HEK293T (cell line): ENCODE data around the gene ARL4D.
"Not testable (repeated sequence)": the region's sequence is repeated elsewhere in the genome, so short reads cannot be mapped to it uniquely, and the experiment has no call there.

Experiments used
- CTCF ChIA-PET: fragments of 350-600 bp; formaldehyde crosslinking; extraction: SDS; loops from one replicate; lab custom pipeline; 2021; ENCODE audit warnings: antibody characterized with exemption, inconsistent platforms; lab: Yijun Ruan, JAX
- POLR2A ChIA-PET: fragments of 350-600 bp; formaldehyde crosslinking; extraction: SDS; loops from one replicate; lab custom pipeline; 2020; ENCODE audit warnings: antibody characterized with exemption, inconsistent platforms; lab: Yijun Ruan, JAX
- DNase-seq: peaks from one replicate; pipeline ENCODE4 v3.0.0; 2012; ENCODE audit warnings: mixed read lengths; ENCODE audit errors: extremely low spot score
- ARNT ChIP-seq: fragments of 450-650 bp; IDR thresholded peaks from 2 replicates; pipeline ENCODE4 v1.6.1; 2017; ENCODE audit warnings: mild to moderate bottlenecking
- BHLHE40 ChIP-seq: fragments of 450-650 bp; IDR thresholded peaks from 2 replicates; pipeline ENCODE4 v1.6.1; 2016; ENCODE audit warnings: mild to moderate bottlenecking, moderate library complexity, borderline replicate concordance
- CTBP1 ChIP-seq: fragments of 450-650 bp; IDR thresholded peaks from 2 replicates; pipeline ENCODE4 v1.6.1; 2016; ENCODE audit warnings: borderline replicate concordance
- ELF4 ChIP-seq: fragments of 450-650 bp; IDR thresholded peaks from 2 replicates; pipeline ENCODE4 v1.6.1; 2017; ENCODE audit warnings: antibody characterized with exemption
- FOXA1 ChIP-seq: fragments of 450-650 bp; IDR thresholded peaks from 2 replicates; pipeline ENCODE4 v1.6.1; 2016; ENCODE audit warnings: mild to moderate bottlenecking
- FOXK2 ChIP-seq: fragments of 450-650 bp; IDR thresholded peaks from 2 replicates; pipeline ENCODE4 v1.6.1; 2016; ENCODE audit warnings: mild to moderate bottlenecking
- FOXM1 ChIP-seq: fragments of 450-650 bp; IDR thresholded peaks from 2 replicates; pipeline ENCODE4 v1.6.1; 2017; ENCODE audit warnings: mild to moderate bottlenecking, borderline replicate concordance
- HDGF ChIP-seq: fragments of 450-650 bp; IDR thresholded peaks from 2 replicates; pipeline ENCODE4 v1.6.1; 2017; ENCODE audit warnings: antibody characterized with exemption, borderline replicate concordance
- L3MBTL2 ChIP-seq: fragments of 450-650 bp; conservative IDR thresholded peaks from 2 replicates; pipeline ENCODE4 v1.6.1; 2016; ENCODE audit warnings: mild to moderate bottlenecking
- LEF1 ChIP-seq: fragments of 450-650 bp; IDR thresholded peaks from 2 replicates; pipeline ENCODE4 v1.6.1; 2017; ENCODE audit warnings: mild to moderate bottlenecking, borderline replicate concordance
- NFRKB ChIP-seq: fragments of 450-650 bp; IDR thresholded peaks from 2 replicates; pipeline ENCODE4 v1.6.1; 2016; ENCODE audit warnings: mild to moderate bottlenecking, moderate library complexity
- PKNOX1 ChIP-seq: fragments of 450-650 bp; IDR thresholded peaks from 2 replicates; pipeline ENCODE4 v1.6.1; 2016
- SP1 ChIP-seq: fragments of 450-650 bp; IDR thresholded peaks from 2 replicates; pipeline ENCODE4 v1.6.1; 2017
- SUZ12 ChIP-seq: fragments of 450-650 bp; IDR thresholded peaks from 2 replicates; pipeline ENCODE4 v1.6.1; 2016; ENCODE audit warnings: mild to moderate bottlenecking
- TARDBP ChIP-seq: fragments of 450-650 bp; IDR thresholded peaks from 2 replicates; pipeline ENCODE4 v1.6.1; 2016
- ZNF384 ChIP-seq: fragments of 450-650 bp; IDR thresholded peaks from 2 replicates; pipeline ENCODE4 v1.6.1; 2016

ARL4D gene

DNA sequence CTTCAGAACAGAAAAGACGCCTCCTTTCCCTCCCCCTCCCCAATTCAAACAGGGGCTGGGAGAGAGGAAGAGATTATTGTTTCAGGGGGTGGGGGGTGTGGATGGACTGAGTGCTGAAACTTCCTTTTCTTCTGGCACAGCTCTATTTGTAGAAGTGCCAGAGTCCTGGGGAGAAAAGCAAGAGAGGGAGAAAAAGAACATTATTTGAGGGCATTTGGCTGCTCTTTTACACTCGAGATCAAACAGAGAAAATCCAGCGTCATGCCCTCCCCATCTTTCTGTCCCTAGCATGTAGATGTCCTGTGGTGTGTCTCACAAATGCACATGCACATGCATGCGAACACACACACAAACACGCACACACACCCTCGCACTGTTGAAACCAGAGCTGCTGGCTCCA, 13.0 kb downstream of the ARL4D start:
- ChIA-PET CTCF (no interaction called here), POLR2A (interaction anchor here (1.1 to 6.5 kb wide), 2 partner anchors 12 to 44 kb away, joined by 4 to 59 read pairs; partner anchors contain the start of gene ARL4D)
- no peak for TF ChIP-seq SP1
- TF ChIP-seq SUZ12 = no peak
- TF ChIP-seq TARDBP = no peak
- no peak for TF ChIP-seq CTBP1
- no peak for TF ChIP-seq PKNOX1
- TF ChIP-seq FOXK2 = no peak
- no peak for TF ChIP-seq ELF4
- no peak for TF ChIP-seq BHLHE40

GRCh38 chr17:43412166-43412565, 13.4 kb downstream of the ARL4D start:
- no peak for DNase-seq
- POLR2A ChIA-PET = interaction anchor here (1.1 to 6.5 kb wide), 2 partner anchors 12 to 44 kb away, joined by 4 to 59 read pairs; partner anchors contain the start of gene ARL4D
- TF ChIP-seq PKNOX1 (no peak), SP1 (no peak), CTBP1 (no peak), FOXM1 (no peak), SUZ12 (no peak), BHLHE40 (no peak), LEF1 (no peak), FOXA1 (no peak)
- CTCF ChIA-PET = no interaction called here

More for the DNA sequence above, 13.0 kb downstream of the ARL4D start:
- DNase-seq = no peak

GRCh38 chr17:43416998-43417890, 18.5 kb downstream of the ARL4D start:
- ChIA-PET CTCF (interaction anchor here (0.6 to 0.8 kb wide), 2 partner anchors 13 to 27 kb away, joined by 3 read pairs; no protein-coding TSS in a partner anchor), POLR2A (interaction anchor here (0.7 to 5.2 kb wide), 4 partner anchors 18 to 66 kb away, joined by 5 to 32 read pairs (median 20); partner anchors contain the start of genes ARL4D and DHX8)
- TF ChIP-seq TARDBP = no peak
- DNase-seq = no peak

DNA sequence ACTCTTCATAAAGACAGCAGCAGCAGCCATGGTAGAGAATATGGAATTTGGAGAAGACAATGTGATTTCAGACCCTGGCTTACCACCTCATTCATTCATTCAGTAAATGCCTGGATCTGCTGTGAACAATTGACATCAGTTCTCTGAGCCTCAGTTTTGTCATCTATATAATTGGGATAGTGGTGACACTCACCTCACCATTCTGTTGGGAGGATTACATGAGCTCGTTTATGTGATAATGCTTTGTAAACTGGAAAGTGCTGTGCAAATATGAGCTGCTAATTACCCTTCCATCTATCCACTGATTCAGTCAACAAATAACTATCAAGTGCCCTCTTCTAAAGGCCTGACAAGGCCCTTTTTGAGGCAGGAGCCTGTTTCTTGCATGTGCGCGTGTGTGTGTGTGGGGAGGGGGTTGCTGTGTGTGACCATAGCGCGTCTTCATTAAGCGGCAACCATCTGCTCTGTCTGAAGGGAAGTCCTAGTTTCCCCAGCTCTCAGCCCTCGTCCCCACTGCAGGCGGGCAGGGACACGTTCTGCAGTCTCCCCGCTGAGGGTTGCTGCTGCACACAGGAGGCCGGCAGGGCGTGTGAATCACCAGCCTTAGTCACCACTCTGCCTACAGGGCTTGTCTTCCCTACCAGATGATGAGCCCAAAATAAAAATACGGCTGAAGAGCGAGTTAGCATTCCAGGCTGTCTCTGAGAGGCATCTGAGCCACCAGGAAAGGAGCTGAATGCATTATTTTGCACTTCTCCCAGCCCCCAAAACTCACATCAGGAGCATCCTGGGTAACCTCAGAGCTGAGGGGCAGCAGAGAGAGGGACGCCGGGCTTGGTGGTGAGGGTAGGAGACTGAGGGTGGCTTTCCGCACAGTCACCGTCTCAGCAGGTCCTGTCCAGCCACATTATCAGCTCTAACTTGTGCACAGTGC, 19.9 kb downstream of the ARL4D start:
- TF ChIP-seq FOXM1 (no peak), SUZ12 (no peak), LEF1 (no peak), CTBP1 (no peak), ELF4 (no peak), L3MBTL2 (peak; percentile 62; the same call in 1 of the 2 replicates), NFRKB (no peak)
- ChIA-PET POLR2A (interaction anchor here (0.5 to 5.2 kb wide), 3 partner anchors 19 to 51 kb away, joined by 3 to 32 read pairs (median 31); partner anchors contain the start of gene ARL4D), CTCF (interaction anchor here (0.6 kb wide), 1 partner anchor 49 kb away, joined by 3 read pairs; no protein-coding TSS in a partner anchor)
- DNase-seq = peak; percentile 39

DNA sequence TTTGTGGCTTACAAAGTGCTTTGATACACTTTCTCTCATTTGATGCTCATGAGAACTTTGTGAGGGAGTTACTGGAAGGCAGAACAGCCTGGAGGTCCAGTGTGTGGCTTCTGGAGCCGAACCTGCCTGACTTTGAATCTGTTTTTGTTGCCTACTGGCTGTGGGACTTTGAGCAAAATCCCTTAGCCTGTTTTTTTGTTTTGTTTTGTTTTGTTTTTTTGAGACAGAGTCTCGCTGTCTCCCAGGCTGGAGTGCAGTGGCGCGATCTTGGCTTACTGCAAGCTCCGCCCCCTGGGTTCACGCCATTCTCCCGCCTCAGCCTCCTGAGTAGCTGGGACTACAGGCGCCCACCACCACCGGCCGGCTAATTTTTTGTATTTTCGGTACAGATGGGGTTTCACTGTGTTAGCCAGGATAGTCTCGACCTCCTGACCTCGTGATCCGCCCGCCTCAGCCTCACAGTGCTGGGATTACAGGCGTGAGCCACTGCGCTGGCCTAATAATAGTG, 20.6 kb downstream of the ARL4D start:
- DNase-seq, CTCF ChIA-PET: not testable (repeated sequence)
- POLR2A ChIA-PET = interaction anchor here (0.5 to 5.2 kb wide), 3 partner anchors 20 to 51 kb away, joined by 3 to 32 read pairs (median 31); partner anchors contain the start of gene ARL4D

DNA sequence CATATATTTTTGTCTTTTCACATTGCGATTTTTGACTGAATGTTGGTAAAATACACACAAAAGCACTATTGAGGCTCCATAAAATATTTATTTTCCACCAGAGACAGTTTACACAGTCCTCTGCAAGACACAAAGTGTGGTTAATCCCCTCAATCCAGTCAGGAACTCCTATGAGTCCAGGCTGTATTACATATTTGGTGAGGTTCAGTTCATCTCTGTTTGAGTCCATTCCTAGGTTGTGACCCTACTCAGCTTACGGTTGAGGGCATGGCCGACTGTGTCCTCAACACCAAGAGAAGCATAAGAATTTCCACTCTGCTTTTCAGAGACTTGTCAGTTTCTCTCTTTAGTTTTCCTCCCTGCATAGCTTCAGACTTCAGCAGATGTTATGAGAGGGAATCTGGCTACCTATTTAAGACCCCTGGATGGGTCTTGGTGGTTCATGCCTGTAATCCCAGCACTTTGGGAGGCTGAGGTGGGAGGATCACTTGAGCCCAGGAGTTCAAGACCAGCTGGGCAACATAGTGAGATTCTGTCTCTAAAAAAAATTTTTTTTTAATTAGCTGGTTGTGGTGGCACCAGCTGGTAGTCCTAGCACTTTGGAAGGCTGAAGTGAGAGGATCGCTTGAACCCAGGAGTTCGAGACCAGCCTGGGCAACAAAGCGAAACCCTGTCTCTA, 25.1 kb downstream of the ARL4D start:
- POLR2A ChIA-PET = interaction anchor here (1.6 kb wide), 1 partner anchor 25 kb away, joined by 8 read pairs; the partner anchor contains the start of gene ARL4D
- CTCF ChIA-PET = interaction anchor here (0.7 to 1.2 kb wide), 3 partner anchors 30 to 423 kb away, joined by 3 to 7 read pairs (median 6); partner anchors contain the start of gene DHX8
- TF ChIP-seq CTBP1 (no peak), NFRKB (no peak), ARNT (no peak), FOXM1 (no peak), SP1 (no peak), HDGF (no peak), ELF4 (no peak), SUZ12 (no peak), BHLHE40 (no peak), PKNOX1 (no peak), ZNF384 (no peak), FOXK2 (no peak), LEF1 (no peak), FOXA1 (no peak), L3MBTL2 (no peak), TARDBP (no peak)
- no peak for DNase-seq
